ENCODE measurements around the gene HAX1.
"Not testable (repeated sequence)": the region's sequence is repeated elsewhere in the genome, so short reads cannot be mapped to it uniquely, and the experiment has no call there.

The HAX1 gene

GRCh38 chr1:154287591-154287990 is 15.2 kb downstream of the HAX1 start:
- not testable (repeated sequence) for ATAC-seq

GRCh38 chr1:154288661-154289060 is 16.2 kb downstream of the HAX1 start:
- no peak for ATAC-seq

GRCh38 chr1:154290921-154291320 is 18.5 kb downstream of the HAX1 start:
- ATAC-seq = no peak

GRCh38 chr1:154295408-154296235 is 23.2 kb downstream of the HAX1 start:
- ATAC-seq = no peak

GRCh38 chr1:154301582-154301981 is 29.2 kb downstream of the HAX1 start:
- no peak for ATAC-seq

- ATAC-seq = peak; percentile 94 to 95
Observed at GRCh38 chr1:154304664-154305337, 32.4 kb downstream of the HAX1 start.

GRCh38 chr1:154306151-154306550 is 33.7 kb downstream of the HAX1 start:
- no peak for ATAC-seq

- ATAC-seq = peak; percentile 25 to 34
Observed at GRCh38 chr1:154307670-154308270, 35.3 kb downstream of the HAX1 start.

- ATAC-seq = not testable (repeated sequence)
Observed at GRCh38 chr1:154309136-154309535, 36.7 kb downstream of the HAX1 start.

- not testable (repeated sequence) for ATAC-seq
Observed at GRCh38 chr1:154312229-154313065, 40.0 kb downstream of the HAX1 start.

GRCh38 chr1:154313066-154313356 is 40.6 kb downstream of the HAX1 start:
- ATAC-seq = no peak

GRCh38 chr1:154314226-154314625 is 41.8 kb downstream of the HAX1 start:
- ATAC-seq = not testable (repeated sequence)

- no peak for ATAC-seq
Observed at GRCh38 chr1:154316704-154317103, 44.3 kb downstream of the HAX1 start.

GRCh38 chr1:154318386-154318785 is 46.0 kb downstream of the HAX1 start:
- ATAC-seq = no peak

- ATAC-seq = no peak
Observed at GRCh38 chr1:154320882-154321608, 48.6 kb downstream of the HAX1 start, which contains the start of gene AQP10. Gene AQP10 (plus strand): TSS chr1:154321093. CDS start chr1:154321156, 63 bp downstream.

GRCh38 chr1:154321609-154321934 is 49.1 kb downstream of the HAX1 start:
- ATAC-seq = not testable (repeated sequence)

- no peak for ATAC-seq
Observed at GRCh38 chr1:154323493-154323892, 51.1 kb downstream of the HAX1 start.

- ATAC-seq = no peak
Observed at GRCh38 chr1:154324241-154324640, 51.8 kb downstream of the HAX1 start.

- peak; percentile 67 to 68 for ATAC-seq
Observed at GRCh38 chr1:154324669-154325582, 52.5 kb downstream of the HAX1 start, which contains the start of gene ATP8B2. Gene ATP8B2 (plus strand): TSS chr1:154325525. CDS start chr1:154328142, 2,617 bp downstream.

Data from activated CD4-positive, CD25-positive, alpha-beta regulatory T cell treated with anti-CD3 and anti-CD28 coated beads, Interleukin-2, amount 50 U/mL, for 24 hours (primary cell).